ENCODE measurements around the gene RNF144A.

Gene RNF144A

DNA sequence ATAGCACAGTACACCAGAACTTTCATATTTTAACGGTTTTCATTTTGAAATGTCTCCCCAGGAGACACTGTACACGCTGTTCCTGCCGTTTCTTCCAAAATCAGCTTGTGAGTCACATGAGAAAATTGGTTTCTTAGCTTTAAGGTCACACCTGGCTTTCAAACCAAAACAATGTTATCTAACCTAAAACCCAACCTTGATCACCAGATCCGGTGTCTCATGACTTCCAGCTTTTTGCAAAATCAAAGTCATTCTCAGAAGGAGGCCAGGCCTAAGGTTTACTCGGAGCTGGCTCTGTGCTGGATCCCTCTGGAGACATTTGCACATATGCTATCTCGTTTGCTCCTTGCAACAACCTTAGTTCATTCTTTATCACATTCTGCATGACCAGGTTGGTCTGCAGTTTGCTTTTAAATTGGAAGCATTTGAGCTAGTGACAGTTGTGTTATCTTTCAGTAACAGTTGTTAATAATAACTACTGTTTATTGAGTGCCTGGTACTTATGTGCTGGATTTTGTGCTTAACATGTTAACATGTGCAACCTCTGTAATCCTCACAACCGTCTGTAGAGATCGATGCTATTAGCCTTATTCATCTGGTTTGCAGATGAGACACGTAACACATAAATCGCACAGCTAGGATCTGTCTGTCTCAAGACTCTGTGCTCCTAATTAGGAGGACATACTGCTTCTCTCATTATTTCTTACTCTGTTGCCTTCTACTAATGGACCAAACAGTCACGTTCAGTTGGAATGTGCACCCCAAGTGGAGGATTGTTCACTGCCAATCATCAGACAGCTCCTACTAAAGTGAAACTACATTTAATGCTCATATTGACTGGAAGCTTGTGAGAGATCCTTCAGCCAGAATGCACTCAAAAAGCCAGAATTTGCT is 105.5 kb downstream of the RNF144A start:
- DNase-seq (ENCODE audit: low read depth) = no peak

GRCh38 chr2:7023542-7023941 is 106.3 kb downstream of the RNF144A start:
- DNase-seq (ENCODE audit: low read depth) = no peak

- no peak for DNase-seq (ENCODE audit: low read depth)
These were observed 107.0 kb downstream of the RNF144A start for GRCh38 chr2:7024261-7024660.

DNA sequence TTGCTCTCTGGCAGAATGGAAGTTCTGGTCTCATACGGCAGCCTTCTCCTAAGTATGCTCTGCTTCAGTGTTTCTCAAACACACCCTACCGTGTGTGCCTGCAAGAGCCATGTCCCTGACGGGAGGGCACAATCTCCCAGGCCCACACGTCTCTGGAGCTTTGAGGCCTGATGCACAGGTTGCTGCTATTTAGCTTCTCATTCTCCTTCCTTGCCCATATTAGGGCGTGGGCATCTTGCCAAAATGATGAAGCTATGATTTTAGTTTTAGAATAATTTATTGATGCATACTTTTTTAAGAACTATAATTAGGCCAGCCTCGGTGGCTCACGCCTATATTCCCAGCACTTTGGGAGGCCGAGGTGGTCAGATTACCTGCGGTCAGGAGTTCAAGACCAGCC is 107.9 kb downstream of the RNF144A start:
- DNase-seq (ENCODE audit: low read depth) = no peak

GRCh38 chr2:7026742-7027141 is 109.5 kb downstream of the RNF144A start:
- DNase-seq (ENCODE audit: low read depth) = no peak

- DNase-seq (ENCODE audit: low read depth) = no peak
These were observed 110.2 kb downstream of the RNF144A start for GRCh38 chr2:7027411-7027810.

GRCh38 chr2:7027956-7028655 is 110.9 kb downstream of the RNF144A start:
- no peak for DNase-seq (ENCODE audit: low read depth)

GRCh38 chr2:7028846-7029245 is 111.6 kb downstream of the RNF144A start:
- no peak for DNase-seq (ENCODE audit: low read depth)

GRCh38 chr2:7029291-7030059 is 112.3 kb downstream of the RNF144A start:
- no peak for DNase-seq (ENCODE audit: low read depth)

GRCh38 chr2:7030810-7031209 is 113.6 kb downstream of the RNF144A start:
- no peak for DNase-seq (ENCODE audit: low read depth)

GRCh38 chr2:7031547-7032245 is 114.5 kb downstream of the RNF144A start:
- DNase-seq (ENCODE audit: low read depth) = peak; percentile 20

DNA sequence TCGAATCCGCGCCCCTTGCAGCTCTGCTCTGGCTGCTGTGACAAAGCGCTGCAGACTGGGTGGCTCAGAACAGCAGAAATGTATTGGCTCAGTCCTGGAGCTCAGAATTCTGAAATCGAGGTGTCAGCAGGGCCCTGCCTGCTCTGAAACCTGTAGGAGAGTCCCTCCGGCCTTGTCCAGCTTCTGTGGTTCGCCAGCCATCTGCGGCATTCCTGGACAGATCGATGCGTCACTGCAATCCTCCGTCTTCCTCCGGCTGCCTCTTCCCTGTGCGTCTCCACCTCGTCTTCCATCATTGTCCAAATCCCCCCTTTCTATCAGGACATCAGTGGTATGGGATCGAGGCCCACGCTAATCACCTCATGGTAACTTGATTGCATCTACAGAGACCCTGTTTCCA is 115.2 kb downstream of the RNF144A start:
- no peak for DNase-seq (ENCODE audit: low read depth)

DNA sequence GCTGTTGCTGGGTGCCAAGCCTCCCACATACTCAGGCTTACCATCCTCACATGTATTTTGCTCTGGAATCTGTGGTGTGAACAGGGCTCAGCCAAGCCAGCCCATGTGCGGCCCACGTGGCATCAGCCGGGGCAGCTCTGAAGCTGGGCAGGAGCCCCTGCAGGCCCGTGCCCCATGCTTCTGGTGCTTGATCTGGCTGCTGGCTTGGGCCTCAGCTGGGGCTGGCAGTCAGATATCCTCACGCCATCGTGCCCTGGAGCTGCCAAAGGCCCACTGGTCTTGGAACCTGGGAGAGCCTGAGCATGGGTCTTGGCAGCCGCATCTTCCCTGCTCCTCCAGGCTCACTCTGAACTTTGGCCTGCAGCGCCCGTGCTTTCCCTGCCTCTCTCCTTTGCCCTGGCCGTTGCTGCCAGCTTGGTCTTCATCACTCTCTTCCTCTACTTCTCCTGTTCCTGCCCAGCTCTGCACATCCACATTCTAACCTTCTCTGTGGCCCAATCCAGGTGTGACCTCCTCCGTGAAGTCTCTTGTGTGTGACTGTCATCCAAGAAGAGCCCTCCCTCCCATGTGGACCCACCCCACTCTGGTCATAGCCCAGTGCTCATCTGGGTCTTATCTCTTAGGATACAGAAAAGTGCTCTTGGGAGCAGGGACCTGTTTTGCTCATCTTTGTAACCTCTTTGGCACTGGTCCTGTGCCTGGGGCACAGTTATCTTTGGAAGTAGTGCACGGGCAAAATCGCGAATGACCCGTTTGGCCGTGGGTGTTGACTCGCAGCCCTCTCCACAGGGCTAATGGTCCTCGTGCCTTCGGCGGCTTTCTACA is 116.1 kb downstream of the RNF144A start:
- no peak for DNase-seq (ENCODE audit: low read depth)

GRCh38 chr2:7034303-7034702 is 117.1 kb downstream of the RNF144A start:
- DNase-seq (ENCODE audit: low read depth) = no peak

GRCh38 chr2:7035884-7036283 is 118.7 kb downstream of the RNF144A start:
- DNase-seq (ENCODE audit: low read depth) = no peak

DNA sequence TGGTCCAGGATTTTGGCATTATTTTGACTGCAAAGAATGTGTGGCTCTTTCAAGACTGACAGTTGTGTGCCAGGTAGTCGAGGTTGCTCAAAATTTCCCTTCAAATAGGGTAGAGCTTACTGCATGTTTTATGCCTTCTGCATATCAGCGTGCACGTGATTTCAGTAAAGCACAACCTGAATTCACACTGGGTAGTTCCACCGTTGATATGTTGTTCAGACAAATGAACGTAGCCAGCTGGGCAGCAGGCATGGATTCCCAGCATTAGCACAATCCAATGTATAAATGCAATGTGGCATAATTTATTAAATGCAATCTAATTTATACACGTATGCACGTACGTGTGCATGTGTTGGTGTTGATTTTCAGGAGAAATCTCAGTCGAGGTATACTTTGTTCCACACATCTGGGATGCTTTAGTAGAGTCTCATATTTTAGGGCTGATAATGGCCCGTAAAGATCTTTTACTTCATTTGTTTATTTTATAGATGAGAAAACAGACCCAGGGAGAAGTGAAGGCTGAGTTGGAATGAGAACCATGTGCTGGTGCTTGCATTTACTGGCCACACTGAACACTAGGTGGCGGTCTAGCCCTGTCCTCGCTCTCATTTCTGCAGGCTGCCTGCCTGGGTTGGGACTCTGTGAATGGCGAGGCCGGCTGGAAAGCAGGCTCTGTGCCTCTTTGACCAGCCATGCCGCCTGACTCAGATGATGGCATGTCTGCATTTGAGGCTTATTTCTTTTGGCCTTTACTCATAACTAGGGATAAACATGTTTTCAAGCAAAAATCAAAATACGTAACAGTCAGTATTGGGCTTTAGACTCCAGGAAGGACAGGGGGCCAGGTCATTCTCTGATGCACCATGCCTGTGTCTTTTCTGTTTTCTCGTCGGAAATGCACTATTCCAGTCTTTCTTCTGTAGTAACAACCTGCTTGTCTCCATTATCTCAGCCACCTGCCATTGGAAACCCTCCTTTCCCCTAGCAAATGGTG is 120.4 kb downstream of the RNF144A start:
- DNase-seq (ENCODE audit: low read depth) = peak; percentile 33

- DNase-seq (ENCODE audit: low read depth) = no peak
These were observed 123.3 kb downstream of the RNF144A start for GRCh38 chr2:7040547-7040946.

GRCh38 chr2:7041421-7041820 is 124.2 kb downstream of the RNF144A start:
- DNase-seq (ENCODE audit: low read depth) = no peak

DNA sequence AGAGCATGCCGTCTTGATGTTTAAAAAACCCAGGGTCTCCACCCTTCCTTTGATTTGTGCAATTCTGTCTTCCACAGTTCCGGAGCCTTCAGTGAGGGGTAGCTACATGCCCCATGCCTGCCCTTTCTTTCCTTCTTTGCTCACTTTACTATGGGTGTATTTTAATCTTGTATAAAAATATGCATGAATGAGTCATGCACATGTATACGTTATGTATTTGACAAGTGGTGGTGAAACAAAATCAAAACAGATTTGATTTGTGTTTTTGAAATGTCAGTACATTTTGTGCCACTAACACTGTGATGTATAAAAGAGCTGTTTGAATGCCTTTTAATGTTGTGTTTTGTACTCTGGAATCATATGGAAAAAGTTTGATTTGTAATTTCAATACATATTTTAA is 126.5 kb downstream of the RNF144A start:
- no peak for DNase-seq (ENCODE audit: low read depth)
